ENCODE results near the gene IKZF2. TPM values are rescaled to one million over a fixed set of nuclear protein-coding genes. Genes with fewer than 3 reads are reported as not detected.

Gene IKZF2
- total and polyA plus RNA-seq, 9 donors: 0.52 to 7.4 (median 5.0) TPM

GRCh38 chr2:213098612-213099011, 52.8 kb downstream of the IKZF2 start:
- Histone ChIP-seq H3K36me3 (no peaks in the 10 kb centered on the region), H3K9me3 (no peaks in the 10 kb centered on the region), H3K27me3 (no peaks in the 10 kb centered on the region), H3K4me3 (no peak overlapping the region), H3K27ac (no peak overlapping the region), H3K4me1 (ENCODE audit: insufficient read depth) (no peaks in the 10 kb centered on the region)
- intact Hi-C loops (cut with DNase I): no loop called here
- WGBS, 3 donors: 80 to 86% (median 80%) methylated on average over 4 of the region's 4 CpGs
- TF ChIP-seq POLR2A (IDR thresholded peaks at IDR 0.05) (no peak), EP300 (IDR thresholded peaks at IDR 0.05) (no peak)
- TF ChIP-seq, protein P1, sequence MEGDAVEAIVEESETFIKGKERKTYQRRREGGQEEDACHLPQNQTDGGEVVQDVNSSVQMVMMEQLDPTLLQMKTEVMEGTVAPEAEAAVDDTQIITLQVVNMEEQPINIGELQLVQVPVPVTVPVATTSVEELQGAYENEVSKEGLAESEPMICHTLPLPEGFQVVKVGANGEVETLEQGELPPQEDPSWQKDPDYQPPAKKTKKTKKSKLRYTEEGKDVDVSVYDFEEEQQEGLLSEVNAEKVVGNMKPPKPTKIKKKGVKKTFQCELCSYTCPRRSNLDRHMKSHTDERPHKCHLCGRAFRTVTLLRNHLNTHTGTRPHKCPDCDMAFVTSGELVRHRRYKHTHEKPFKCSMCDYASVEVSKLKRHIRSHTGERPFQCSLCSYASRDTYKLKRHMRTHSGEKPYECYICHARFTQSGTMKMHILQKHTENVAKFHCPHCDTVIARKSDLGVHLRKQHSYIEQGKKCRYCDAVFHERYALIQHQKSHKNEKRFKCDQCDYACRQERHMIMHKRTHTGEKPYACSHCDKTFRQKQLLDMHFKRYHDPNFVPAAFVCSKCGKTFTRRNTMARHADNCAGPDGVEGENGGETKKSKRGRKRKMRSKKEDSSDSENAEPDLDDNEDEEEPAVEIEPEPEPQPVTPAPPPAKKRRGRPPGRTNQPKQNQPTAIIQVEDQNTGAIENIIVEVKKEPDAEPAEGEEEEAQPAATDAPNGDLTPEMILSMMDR (IDR thresholded peaks at IDR 0.05): no peak
- DNase-seq: no peak

GRCh38 chr2:213091765-213092164, 59.6 kb downstream of the IKZF2 start:
- WGBS, 3 donors: 92 to 94% (median 93%) methylated on average over 3 of the region's 3 CpGs
- TF ChIP-seq, protein P1 (IDR thresholded peaks at IDR 0.05): no peak
- no peak for TF ChIP-seq EP300 (IDR thresholded peaks at IDR 0.05)
- TF ChIP-seq POLR2A (IDR thresholded peaks at IDR 0.05): no peak

GRCh38 chr2:213090772-213091171, 60.6 kb downstream of the IKZF2 start:
- H3K27me3 ChIP-seq: no peaks in the 10 kb centered on the region
- no peaks in the 10 kb centered on the region for H3K36me3 ChIP-seq
- 86 to 92% (median 89%) methylated on average over 3 of the region's 3 CpGs for WGBS, 3 donors
- peaks cover 1% of the 10 kb centered on the region for H3K4me1 ChIP-seq (ENCODE audit: insufficient read depth)
- TF ChIP-seq EP300 (IDR thresholded peaks at IDR 0.05) (no peak), POLR2A (IDR thresholded peaks at IDR 0.05) (no peak)
- TF ChIP-seq, protein P1 (IDR thresholded peaks at IDR 0.05): no peak
- H3K9me3 ChIP-seq: no peaks in the 10 kb centered on the region
- DNase-seq: no peak
- no peak overlapping the region for H3K27ac ChIP-seq
- intact Hi-C loops (cut with DNase I): no loop called here
- no peak overlapping the region for H3K4me3 ChIP-seq

More at GRCh38 chr2:213091765-213092164, 59.6 kb downstream of the IKZF2 start:
- H3K27ac ChIP-seq: no peak overlapping the region
- peaks cover 1% of the 10 kb centered on the region for H3K4me1 ChIP-seq (ENCODE audit: insufficient read depth)
- no peaks in the 10 kb centered on the region for H3K36me3 ChIP-seq
- no peaks in the 10 kb centered on the region for H3K27me3 ChIP-seq
- no peak for DNase-seq
- intact Hi-C loops (cut with DNase I): no loop called here
- no peaks in the 10 kb centered on the region for H3K9me3 ChIP-seq
- no peak overlapping the region for H3K4me3 ChIP-seq

DNA sequence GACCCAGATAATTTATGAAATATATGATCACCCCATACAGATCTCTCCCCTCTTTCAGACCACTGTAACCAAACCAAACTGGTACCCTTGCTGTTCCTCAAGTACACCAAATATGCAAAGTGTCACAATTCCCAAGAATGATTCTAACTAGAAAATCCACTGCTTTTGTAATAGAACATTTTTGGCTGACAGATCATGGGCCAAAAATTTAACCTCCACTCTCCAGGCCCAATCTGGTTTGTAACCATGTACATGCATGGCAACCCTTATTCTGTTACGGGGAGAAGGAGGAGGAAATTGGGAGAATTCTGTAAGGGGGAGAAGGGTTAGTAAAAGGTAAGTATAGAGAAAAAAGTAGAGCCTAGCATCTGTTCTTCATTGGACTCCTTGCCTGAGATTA, 62.0 kb downstream of the IKZF2 start:
- no peaks in the 10 kb centered on the region for H3K9me3 ChIP-seq
- no peak for DNase-seq
- peaks cover 1% of the 10 kb centered on the region for H3K4me1 ChIP-seq (ENCODE audit: insufficient read depth)
- H3K27ac ChIP-seq: no peak overlapping the region
- no peak overlapping the region for H3K4me3 ChIP-seq
- H3K36me3 ChIP-seq: no peaks in the 10 kb centered on the region
- WGBS, 3 donors: 81 to 97% (median 96%) methylated on average over 1 of the region's 1 CpG
- H3K27me3 ChIP-seq: no peaks in the 10 kb centered on the region
- intact Hi-C loops (cut with DNase I): no loop called here
- TF ChIP-seq EP300 (IDR thresholded peaks at IDR 0.05) (no peak), POLR2A (IDR thresholded peaks at IDR 0.05) (no peak)
- TF ChIP-seq, protein P1 (IDR thresholded peaks at IDR 0.05): no peak

Data from ovary (tissue), 9 donors.